HepG2 (cell line): ENCODE data around the gene OPRL1. TPM values are rescaled to one million over a fixed set of nuclear protein-coding genes. Genes with fewer than 3 reads are reported as not detected.
A peak's percentile ranks its signal among the peaks of the same experiment; 100 is the strongest.

ENCODE experiments used
- CREBL2 ChIP-seq: sonication (generic); formaldehyde crosslinking; IDR thresholded peaks from 2 replicates; pipeline ENCODE4 v1.8.1; 2023; ENCODE audit warnings: missing genetic modification reagents, mild to moderate bottlenecking, borderline replicate concordance
- KAT2B ChIP-seq: fragments of 150-350 bp; IDR thresholded peaks from 2 replicates; pipeline ENCODE4 v1.6.1; 2014; ENCODE audit warnings: low read depth, low read length, borderline replicate concordance
- KIAA2018 ChIP-seq: sonication (generic); formaldehyde crosslinking; IDR thresholded peaks from 2 replicates; pipeline ENCODE4 v1.5.0; 2020; ENCODE audit warnings: mild to moderate bottlenecking, missing genetic modification reagents, borderline replicate concordance
- NAIF1 ChIP-seq: sonication (generic); formaldehyde crosslinking; IDR thresholded peaks from 2 replicates; pipeline ENCODE4 v1.5.0; 2020; ENCODE audit warnings: mild to moderate bottlenecking, missing genetic modification reagents, borderline replicate concordance
- RFXAP ChIP-seq: sonication (generic); formaldehyde crosslinking; IDR thresholded peaks from 2 replicates; pipeline ENCODE4 v1.4.0; 2020; ENCODE audit warnings: missing genetic modification reagents, borderline replicate concordance
- SAP130 ChIP-seq: IDR thresholded peaks from 2 replicates; pipeline ENCODE4 v1.6.1; 2016; ENCODE audit warnings: low read depth
- THRA ChIP-seq: sonication (generic); formaldehyde crosslinking; IDR thresholded peaks from 2 replicates; pipeline ENCODE4 v1.4.0; 2020; ENCODE audit warnings: missing genetic modification reagents, borderline replicate concordance
- XRCC5 ChIP-seq: fragments of 200-400 bp; formaldehyde crosslinking; optimal IDR thresholded peaks from 2 replicates; pipeline ENCODE3; 2017; ENCODE audit warnings: mild to moderate bottlenecking, low read length
- ZBTB8A ChIP-seq: sonication (generic); formaldehyde crosslinking; IDR thresholded peaks from 2 replicates; pipeline ENCODE4 v1.4.0; 2020; ENCODE audit warnings: mild to moderate bottlenecking, low read depth, missing genetic modification reagents, borderline replicate concordance
- ZIK1 ChIP-seq: sonication (generic); formaldehyde crosslinking; IDR thresholded peaks from 2 replicates; pipeline ENCODE4 v1.5.0; 2020; ENCODE audit warnings: mild to moderate bottlenecking, low read depth, missing genetic modification reagents, borderline replicate concordance
- ZNF18 ChIP-seq: sonication (generic); formaldehyde crosslinking; IDR thresholded peaks from 2 replicates; pipeline ENCODE4 v1.8.0; 2022; ENCODE audit warnings: mild to moderate bottlenecking, missing genetic modification reagents; ENCODE audit not compliant: insufficient replicate concordance
- ZNF317 ChIP-seq: sonication (generic); formaldehyde crosslinking; IDR thresholded peaks from 2 replicates; pipeline ENCODE4 v1.5.0; 2020; ENCODE audit warnings: mild to moderate bottlenecking, missing genetic modification reagents
- ZNF574 ChIP-seq: sonication (generic); formaldehyde crosslinking; IDR thresholded peaks from 2 replicates; pipeline ENCODE4 v1.4.0; 2020; ENCODE audit warnings: missing genetic modification reagents
- polyA plus RNA-seq, 8 experiments: library from polyadenylated mRNA; depleted of rRNA in 3 of 8; stranded (reverse) in 7 of 8; unstranded in 1 of 8; fragments of >200 nt; fragmentation: Illumina TruSeq in 4 of 8; extraction: Trizol in 4 of 8; gene quantifications; 2 replicates each; pipeline versions ENCODE4 v1.2.1 to v1.2.3, GENCODE V29; 2011 to 2016; ENCODE audit warnings: low read depth in 4 of 8, missing spikeins in 1 of 8, mixed read lengths in 1 of 8; ENCODE audit not compliant: insufficient read depth in 1 of 8
- total RNA-seq, 5 experiments: library from RNA; depleted of rRNA; stranded (reverse); fragments of >200 nt; fragmentation: Illumina TruSeq; extraction: Trizol; gene quantifications; 2 replicates each; pipeline ENCODE4 v1.2.3, GENCODE V29; 2016; ENCODE audit warnings: low read depth in 1 of 5

Gene OPRL1
- total and polyA plus RNA-seq, 2 of the 13 experiments (the other 11 are each of a cell fraction or from before 2014, with no cell fraction given): 0.35 to 0.71 TPM

GRCh38 chr20:64050261-64051032 is 29.4 kb upstream of the OPRL1 start (continued):
- TF ChIP-seq KIAA2018 (CRISPR knock-in tag) (no peak), KAT2B (no peak), THRA (CRISPR knock-in tag) (peak; percentile 83; the same call in 1 of the 2 replicates), ZBTB8A (CRISPR knock-in tag) (no peak), ZIK1 (CRISPR knock-in tag) (peak; percentile 76), RFXAP (peak; percentile 67; the same call in 1 of the 2 replicates), SAP130 (CRISPR knock-in tag) (peak; percentile 80), CREBL2 (no peak), ZNF574 (CRISPR knock-in tag) (peak; percentile 63; the same call in 1 of the 2 replicates), NAIF1 (no peak), XRCC5 (peak; percentile 69), ZNF18 (CRISPR knock-in tag) (peak; percentile 78), ZNF317 (CRISPR knock-in tag) (no peak; the same call in 1 of the 2 replicates)
